Stimulated activated CD4-positive, alpha-beta T cell treated with anti-CD3 and anti-CD28 coated beads, TNF-alpha, amount 100 ng/mL, for 4 hours (primary cell): ENCODE results near the gene ARHGAP15.

ENCODE experiments used
- DNase-seq, 3 experiments: peaks; one replicate each; pipeline ENCODE4 v3.0.0-alpha.2; 2020; ENCODE audit warnings: low read depth in 3 of 3

ARHGAP15 gene

DNA sequence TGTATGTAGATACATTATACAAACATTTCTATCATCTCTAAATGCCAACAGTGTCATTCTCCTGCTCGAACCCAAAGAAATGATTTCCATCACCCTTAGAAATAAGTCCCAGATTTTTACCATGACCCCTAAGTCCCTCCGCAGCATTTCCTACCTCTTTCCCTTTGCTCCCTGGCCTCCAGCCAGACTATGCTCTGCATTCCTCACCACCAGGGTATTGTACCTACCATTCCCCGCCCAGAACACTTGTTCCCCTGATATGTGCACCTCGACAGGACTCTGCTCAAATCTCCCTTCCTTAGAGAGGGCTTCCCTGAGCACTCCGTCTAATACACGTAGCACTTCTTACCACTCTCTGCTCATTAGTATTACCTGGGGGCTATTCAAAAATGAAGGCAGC lies 630.2 kb downstream of the ARHGAP15 start:
- DNase-seq, result no peak

GRCh38 chr2:143762176-143762928 lies 633.1 kb downstream of the ARHGAP15 start:
- DNase-seq, result no peak

GRCh38 chr2:143764261-143764660 lies 635.0 kb downstream of the ARHGAP15 start:
- no peak for DNase-seq

DNA sequence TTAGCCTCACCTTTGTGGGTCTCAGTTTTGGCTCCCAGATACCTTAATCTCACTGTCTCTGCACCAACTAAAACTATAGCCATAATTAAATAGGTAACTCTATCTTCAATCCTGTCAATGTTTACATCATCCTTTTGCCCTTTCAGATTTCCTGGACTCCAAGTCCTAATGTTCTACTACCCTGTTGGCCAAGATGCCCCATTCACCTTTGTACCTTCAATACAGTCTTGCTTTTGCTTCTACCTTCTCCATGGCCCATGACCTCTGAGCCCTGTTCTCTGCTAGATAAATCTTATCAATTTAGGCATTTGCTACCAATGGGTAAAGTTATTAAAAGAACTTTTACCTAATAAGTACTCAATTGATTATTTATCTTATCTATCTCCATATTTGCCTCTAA lies 635.5 kb downstream of the ARHGAP15 start:
- DNase-seq, result no peak

DNA sequence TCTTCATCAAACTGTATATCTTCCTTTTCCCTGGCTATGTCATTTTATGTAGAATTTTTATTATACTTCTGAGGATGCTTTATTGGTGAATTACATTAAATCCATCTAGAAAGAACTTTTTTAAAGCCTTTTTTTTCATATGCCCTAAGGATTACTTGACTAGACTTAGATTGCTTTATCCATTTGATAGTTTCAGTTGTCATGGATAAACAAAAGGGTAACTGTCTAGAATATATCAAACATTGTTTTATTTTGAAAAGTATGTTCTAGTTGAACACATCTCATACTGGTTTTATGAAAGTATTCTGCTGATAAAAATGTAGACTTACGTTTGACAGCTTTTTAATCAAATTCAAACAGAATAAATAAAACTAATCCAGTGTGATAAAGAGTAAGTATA lies 639.8 kb downstream of the ARHGAP15 start:
- no peak for DNase-seq

GRCh38 chr2:143771939-143772338 lies 642.7 kb downstream of the ARHGAP15 start:
- DNase-seq, result no peak

DNA sequence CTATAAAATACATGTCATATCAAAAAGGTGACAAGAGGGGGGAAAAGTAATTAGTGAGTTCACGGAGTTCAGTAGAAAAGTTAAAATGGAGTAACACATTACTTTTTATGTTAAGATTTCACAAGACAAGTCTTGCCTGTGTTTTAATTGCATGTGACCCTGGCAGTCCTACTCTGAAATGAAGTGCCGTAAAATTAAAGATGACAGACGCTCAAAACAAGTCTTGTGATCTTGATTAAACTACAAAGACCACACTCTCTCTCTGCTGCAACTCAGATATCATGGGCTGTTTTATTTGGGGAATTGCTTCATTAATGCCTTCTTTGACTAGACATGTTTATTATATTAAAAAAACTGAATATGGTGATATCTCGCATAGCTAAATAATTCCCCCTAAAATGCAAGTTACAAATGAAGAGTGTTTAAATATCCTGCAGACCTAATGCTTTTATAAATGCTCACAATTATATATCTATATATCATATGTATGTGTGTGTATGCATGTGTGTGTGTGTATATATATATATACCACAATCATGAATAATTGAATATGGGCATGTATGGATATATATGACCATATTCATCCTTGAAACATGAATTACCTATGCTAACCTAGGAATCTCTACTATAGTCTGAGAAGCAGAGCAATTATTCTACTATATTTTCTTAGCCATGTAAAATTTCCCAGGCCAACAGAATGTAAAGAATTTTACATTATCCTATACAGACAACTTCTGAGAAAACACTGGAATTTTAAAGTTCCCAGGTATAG lies 647.5 kb downstream of the ARHGAP15 start:
- DNase-seq, result no peak

GRCh38 chr2:143779021-143779420 lies 649.8 kb downstream of the ARHGAP15 start:
- no peak for DNase-seq

DNA sequence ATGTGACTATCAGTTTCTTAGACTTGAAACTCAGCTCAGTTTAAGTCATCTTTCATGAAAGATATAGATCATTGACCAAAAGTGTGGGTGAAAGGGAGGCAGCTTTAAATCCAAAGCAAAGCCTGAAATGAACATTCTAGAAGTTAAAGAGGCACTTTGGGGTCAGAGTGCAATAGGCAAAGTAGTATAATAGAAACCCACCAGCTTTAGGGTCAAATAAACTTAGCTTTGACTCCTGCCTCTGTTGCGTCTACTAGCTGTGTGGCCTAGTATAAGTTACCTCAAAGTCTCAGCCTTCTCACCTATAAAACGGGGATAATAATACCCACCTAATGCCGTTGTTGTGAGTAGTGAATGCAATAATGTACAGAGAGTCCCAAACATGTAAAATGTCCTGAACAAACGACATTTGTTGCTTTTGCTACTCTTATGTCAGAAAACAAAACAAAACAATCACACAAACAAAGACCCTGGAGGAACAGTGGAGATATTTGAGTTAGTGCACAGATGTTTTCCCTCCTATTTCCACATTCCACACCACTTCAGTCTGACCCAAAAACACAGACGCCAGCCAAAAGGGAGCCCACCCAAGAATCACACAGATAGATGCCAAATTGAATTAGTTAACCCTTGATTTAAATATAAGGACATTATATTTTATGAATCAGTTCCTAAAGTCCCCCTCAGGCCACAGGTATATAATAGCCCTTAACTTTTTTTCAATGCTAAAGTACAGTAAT lies 657.0 kb downstream of the ARHGAP15 start:
- DNase-seq, result no peak

DNA sequence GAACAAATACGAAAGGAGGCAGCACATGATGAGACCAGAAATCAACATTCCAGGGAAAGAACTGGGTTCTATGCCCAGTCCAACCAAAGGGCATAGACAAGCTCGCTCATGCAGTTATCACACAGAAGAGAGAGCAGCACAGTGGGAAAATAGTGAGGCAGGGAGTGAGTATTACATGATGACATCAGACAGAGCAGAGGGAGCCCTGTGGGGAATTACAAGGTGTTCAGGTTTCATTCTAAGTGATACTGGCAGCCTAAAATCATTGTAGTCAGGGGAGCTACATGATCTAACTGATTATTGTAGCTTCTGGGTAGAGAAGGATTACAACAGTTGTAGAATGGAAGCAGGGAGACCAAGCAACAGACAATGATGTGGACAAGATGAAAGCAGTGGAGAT lies 658.5 kb downstream of the ARHGAP15 start:
- DNase-seq, result no peak

DNA sequence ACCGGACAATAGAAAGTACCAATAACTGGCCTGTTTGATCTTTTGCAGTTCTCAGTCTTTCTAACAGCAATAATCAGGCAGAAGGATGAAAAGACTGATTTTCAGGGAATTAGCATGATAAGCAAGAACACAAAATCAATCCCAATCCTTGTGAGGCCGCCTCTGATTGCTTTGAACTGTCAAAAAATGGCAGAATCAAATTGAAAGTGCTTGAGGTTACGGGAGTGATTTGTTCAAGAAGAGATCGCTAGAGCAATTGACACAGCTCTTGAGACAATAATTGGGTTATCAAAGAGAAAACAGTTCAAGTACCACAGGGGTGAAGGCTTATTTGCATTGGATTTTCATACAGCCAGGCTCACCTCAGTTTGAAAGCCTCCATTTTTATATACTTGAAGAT lies 663.4 kb downstream of the ARHGAP15 start:
- DNase-seq, result no peak

DNA sequence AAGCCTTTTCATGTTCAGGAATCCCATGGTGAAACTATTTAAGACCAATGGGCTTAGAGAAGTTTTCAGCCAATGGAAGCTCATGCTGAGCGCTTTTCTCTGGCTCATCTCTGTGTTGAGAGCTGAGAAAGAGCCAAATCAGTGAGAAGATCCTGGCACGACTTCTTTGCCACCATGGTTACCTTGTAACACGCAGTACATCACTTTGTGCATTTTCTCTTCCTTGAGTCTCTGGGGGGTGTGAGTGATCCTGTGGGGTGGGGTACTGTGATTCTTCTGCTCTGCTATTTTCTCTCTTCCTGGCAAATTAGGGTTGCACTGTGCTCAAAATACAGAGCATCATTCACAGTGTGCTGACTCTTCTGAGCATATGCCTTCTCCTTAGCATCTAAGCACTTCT lies 664.2 kb downstream of the ARHGAP15 start:
- DNase-seq, result no peak

DNA sequence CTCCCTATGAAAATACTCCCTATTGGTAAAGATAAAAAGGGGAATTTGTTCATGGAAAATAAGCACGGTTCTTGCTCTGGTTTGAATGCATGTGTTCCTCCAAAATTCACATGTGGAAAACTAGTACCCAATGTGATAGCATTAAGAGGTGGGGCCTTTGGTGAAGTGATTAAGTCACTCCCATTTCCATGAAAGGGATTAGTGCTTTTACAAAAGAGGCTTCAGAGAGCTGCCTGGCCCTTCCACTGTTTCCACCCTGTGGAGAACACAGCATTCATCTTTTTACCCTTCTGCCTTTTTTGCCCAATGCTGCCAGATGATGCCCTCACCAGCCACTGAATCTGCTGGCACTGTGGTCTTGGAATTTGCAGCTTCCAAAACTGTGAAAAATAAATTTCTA lies 666.8 kb downstream of the ARHGAP15 start:
- DNase-seq, result no peak

DNA sequence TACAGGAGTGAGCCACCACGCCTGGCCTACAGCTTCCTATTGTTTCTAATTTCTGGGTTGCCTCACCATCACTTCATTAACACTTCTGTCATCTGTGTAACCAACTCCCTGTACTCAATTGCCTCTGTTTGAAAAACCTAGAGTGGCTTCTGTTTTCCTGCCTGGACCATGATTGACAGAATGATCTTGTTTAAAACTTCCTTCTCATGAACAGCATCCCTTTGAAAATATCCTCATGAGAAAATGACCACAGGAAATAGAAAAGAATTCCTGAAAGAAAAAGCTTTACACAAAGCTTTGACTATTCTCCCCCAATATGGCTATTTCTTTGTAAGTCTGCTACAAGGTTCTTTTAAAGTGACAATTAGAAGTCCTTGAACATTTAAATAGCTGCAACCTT lies 672.3 kb downstream of the ARHGAP15 start:
- no peak for DNase-seq

- no peak for DNase-seq
These were observed 673.0 kb downstream of the ARHGAP15 start for GRCh38 chr2:143802242-143802641.

- DNase-seq, result no peak
These were observed 673.8 kb downstream of the ARHGAP15 start for GRCh38 chr2:143802871-143803650.

DNA sequence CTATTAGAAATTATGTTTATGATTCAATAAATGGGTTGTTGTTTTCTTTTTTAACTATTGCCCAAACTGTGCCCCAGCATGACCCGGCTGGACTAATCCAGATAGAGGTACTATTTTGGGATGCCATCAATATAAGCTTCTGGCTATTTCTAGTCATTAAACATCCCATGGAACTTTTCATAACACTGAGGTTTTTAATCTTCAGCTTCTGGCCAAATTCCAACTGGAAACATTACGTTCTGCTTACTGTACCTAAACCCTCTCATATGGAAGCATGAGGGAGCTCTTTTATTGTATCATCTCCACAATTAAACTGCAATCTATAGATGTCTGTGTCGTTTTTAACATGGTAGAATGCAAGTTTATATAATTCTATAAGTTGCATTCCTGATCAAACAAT lies 674.7 kb downstream of the ARHGAP15 start:
- no peak for DNase-seq

DNA sequence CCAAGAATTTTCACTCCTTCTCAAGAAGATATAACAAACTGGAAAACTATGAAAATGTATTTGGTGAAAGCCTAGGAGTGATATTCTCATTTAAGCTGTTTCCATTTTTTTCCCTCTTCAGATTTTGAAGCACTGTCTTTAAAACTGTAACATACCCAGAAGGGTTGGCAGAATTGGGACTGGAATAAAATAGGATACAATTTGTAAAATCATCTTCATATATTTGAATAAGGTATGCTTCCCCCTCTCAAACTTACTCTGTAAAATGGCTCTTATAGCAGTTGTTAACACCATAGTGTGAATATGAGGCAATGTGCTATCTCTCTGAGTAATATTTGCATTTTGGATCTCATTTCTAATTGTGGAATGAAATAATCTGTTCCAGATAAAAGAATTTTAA lies 676.4 kb downstream of the ARHGAP15 start:
- DNase-seq, result no peak

DNA sequence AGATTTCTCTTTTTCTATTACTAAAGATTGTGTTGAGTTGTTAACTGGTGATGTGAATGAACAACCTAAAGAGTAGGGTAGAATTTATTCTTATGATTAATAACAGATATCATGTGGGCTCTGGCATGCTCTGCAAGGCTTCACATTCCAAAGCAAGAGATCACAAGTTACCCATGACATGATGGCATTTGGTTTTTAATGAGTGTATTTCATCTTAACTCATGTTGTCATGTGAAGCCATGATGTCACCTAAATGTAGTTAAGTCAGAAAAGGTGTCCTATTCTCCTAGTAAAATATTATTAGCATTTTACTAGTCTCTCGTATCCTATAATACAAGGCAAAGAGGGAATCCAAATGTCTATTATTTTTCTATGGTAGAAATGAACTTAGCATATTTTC lies 678.0 kb downstream of the ARHGAP15 start:
- no peak for DNase-seq

- DNase-seq, result no peak
These were observed 678.5 kb downstream of the ARHGAP15 start for GRCh38 chr2:143807671-143808070.

GRCh38 chr2:143808166-143808565 lies 678.9 kb downstream of the ARHGAP15 start:
- no peak for DNase-seq

DNA sequence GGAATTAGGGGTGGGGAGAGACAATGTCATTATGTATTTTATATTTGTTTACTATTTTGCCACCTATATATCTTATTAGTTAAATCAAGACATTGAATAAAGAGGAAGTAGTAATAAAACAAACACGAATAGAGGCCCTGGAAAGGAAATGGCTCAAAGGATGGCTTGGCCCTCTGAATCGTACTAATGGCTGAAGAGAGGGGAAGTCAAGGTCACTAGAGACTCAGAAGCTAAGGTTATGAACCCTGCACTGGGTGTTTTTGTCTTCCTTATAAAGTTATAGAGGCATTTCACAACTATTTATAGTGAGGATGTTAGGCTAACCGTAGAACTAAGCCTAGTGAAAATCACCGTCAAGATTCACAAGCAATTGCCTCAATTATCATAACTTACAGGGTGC lies 685.9 kb downstream of the ARHGAP15 start:
- DNase-seq, result no peak
